HepG2 (cell line): Measurements from ENCODE around the gene SPINDOC. TPM values are rescaled to one million over a fixed set of nuclear protein-coding genes. Genes with fewer than 3 reads are reported as not detected.
A peak's percentile ranks its signal among the peaks of the same experiment; 100 is the strongest.

Experiments used
- ATF3 ChIP-seq: sonication (generic); formaldehyde crosslinking; IDR thresholded peaks from 2 replicates; pipeline ENCODE4 v1.4.0; 2020; ENCODE audit warnings: missing genetic modification reagents
- CAMTA2 ChIP-seq: sonication (generic); formaldehyde crosslinking; IDR thresholded peaks from 2 replicates; pipeline ENCODE4 v1.4.0; 2020; ENCODE audit warnings: mild to moderate bottlenecking, missing genetic modification reagents, borderline replicate concordance
- CEBPG ChIP-seq: IDR thresholded peaks from 2 replicates; pipeline ENCODE4 v1.6.1; 2016
- CENPX ChIP-seq: sonication (generic); formaldehyde crosslinking; IDR thresholded peaks from 2 replicates; pipeline ENCODE4 v1.9.0; 2021; ENCODE audit warnings: mild to moderate bottlenecking, missing genetic modification reagents, moderate library complexity
- ESRRA ChIP-seq: sonication (generic); formaldehyde crosslinking; IDR thresholded peaks from 2 replicates; pipeline ENCODE4 v1.5.1; 2020; ENCODE audit warnings: mild to moderate bottlenecking, low read depth, missing genetic modification reagents
- KDM2A ChIP-seq: sonication (generic); formaldehyde crosslinking; IDR thresholded peaks from 2 replicates; pipeline ENCODE4 v1.4.0; 2020; ENCODE audit warnings: low read depth, missing genetic modification reagents, borderline replicate concordance
- MAZ ChIP-seq, 2 experiments: sonication (generic) in 1 of 2; formaldehyde crosslinking in 1 of 2; IDR thresholded peaks; 2 replicates each; pipeline versions ENCODE4 v1.5.0 to v1.6.1; 2012 to 2020; ENCODE audit warnings: low read depth in 2 of 2, mild to moderate bottlenecking in 2 of 2, borderline replicate concordance in 1 of 2, improper control_type of control experiment in 1 of 2, low read length in 1 of 2, missing genetic modification reagents in 1 of 2, moderate library complexity in 1 of 2
- MTF1 ChIP-seq: sonication (generic); formaldehyde crosslinking; IDR thresholded peaks from 2 replicates; pipeline ENCODE4 v1.5.0; 2020; ENCODE audit warnings: missing genetic modification reagents
- SRF ChIP-seq: IDR thresholded peaks from 2 replicates; pipeline ENCODE4 v1.6.1; 2011; ENCODE audit warnings: mild to moderate bottlenecking, low read depth, low read length, moderate library complexity
- STAT6 ChIP-seq: sonication (generic); formaldehyde crosslinking; IDR thresholded peaks from 2 replicates; pipeline ENCODE4 v1.4.0; 2020; ENCODE audit warnings: missing genetic modification reagents, mild to moderate bottlenecking, borderline replicate concordance
- XRCC5 ChIP-seq: fragments of 200-400 bp; formaldehyde crosslinking; optimal IDR thresholded peaks from 2 replicates; pipeline ENCODE3; 2017; ENCODE audit warnings: mild to moderate bottlenecking, low read length
- ZBTB46 ChIP-seq: sonication (generic); formaldehyde crosslinking; IDR thresholded peaks from 2 replicates; pipeline ENCODE4 v1.4.0; 2020; ENCODE audit warnings: mild to moderate bottlenecking, missing genetic modification reagents, borderline replicate concordance
- ZNF251 ChIP-seq: sonication (generic); formaldehyde crosslinking; IDR thresholded peaks from 2 replicates; pipeline ENCODE4 v1.9.0; 2021; ENCODE audit warnings: mild to moderate bottlenecking, missing genetic modification reagents
- ZNF260 ChIP-seq: sonication (generic); formaldehyde crosslinking; IDR thresholded peaks from 2 replicates; pipeline ENCODE4 v1.4.0; 2020; ENCODE audit warnings: missing genetic modification reagents, low read depth, mild to moderate bottlenecking, borderline replicate concordance
- ZNF276 ChIP-seq: sonication (generic); formaldehyde crosslinking; IDR thresholded peaks from 2 replicates; pipeline ENCODE4 v1.4.0; 2020; ENCODE audit warnings: mild to moderate bottlenecking, low read depth, missing genetic modification reagents
- ZNF362 ChIP-seq: sonication (generic); formaldehyde crosslinking; IDR thresholded peaks from 2 replicates; pipeline ENCODE4 v1.4.0; 2020; ENCODE audit warnings: missing genetic modification reagents, mild to moderate bottlenecking, borderline replicate concordance
- ZNF367 ChIP-seq: sonication (generic); formaldehyde crosslinking; IDR thresholded peaks from 2 replicates; pipeline ENCODE4 v1.4.0; 2020; ENCODE audit warnings: missing genetic modification reagents, borderline replicate concordance
- ZNF432 ChIP-seq: sonication (generic); formaldehyde crosslinking; IDR thresholded peaks from 2 replicates; pipeline ENCODE4 v1.5.0; 2020; ENCODE audit warnings: missing genetic modification reagents, mild to moderate bottlenecking, borderline replicate concordance
- ZNF580 ChIP-seq: IDR thresholded peaks from 2 replicates; pipeline ENCODE4 v1.6.1; 2016; ENCODE audit warnings: low read depth, borderline replicate concordance
- ZNF782 ChIP-seq: sonication (generic); formaldehyde crosslinking; IDR thresholded peaks from 2 replicates; pipeline ENCODE4 v1.4.0; 2020; ENCODE audit warnings: missing genetic modification reagents, mild to moderate bottlenecking, borderline replicate concordance
- polyA plus RNA-seq, 8 experiments: library from polyadenylated mRNA; depleted of rRNA in 3 of 8; stranded (reverse) in 7 of 8; unstranded in 1 of 8; fragments of >200 nt; fragmentation: Illumina TruSeq in 4 of 8; extraction: Trizol in 4 of 8; gene quantifications; 2 replicates each; pipeline versions ENCODE4 v1.2.1 to v1.2.3, GENCODE V29; 2011 to 2016; ENCODE audit warnings: low read depth in 4 of 8, missing spikeins in 1 of 8, mixed read lengths in 1 of 8; ENCODE audit not compliant: insufficient read depth in 1 of 8
- total RNA-seq, 5 experiments: library from RNA; depleted of rRNA; stranded (reverse); fragments of >200 nt; fragmentation: Illumina TruSeq; extraction: Trizol; gene quantifications; 2 replicates each; pipeline ENCODE4 v1.2.3, GENCODE V29; 2016; ENCODE audit warnings: low read depth in 1 of 5

The SPINDOC gene
- total and polyA plus RNA-seq, 2 of the 13 experiments (the other 11 are each of a cell fraction or from before 2014, with no cell fraction given) = 21.4 to 29.9 TPM

GRCh38 chr11:63871962-63872799 is 58.9 kb downstream of the SPINDOC start (continued):
- no peak for TF ChIP-seq STAT6 (CRISPR knock-in tag)
- TF ChIP-seq ZNF432 = no peak
- TF ChIP-seq CENPX (CRISPR knock-in tag) = no peak
- no peak for TF ChIP-seq ZNF276 (CRISPR knock-in tag)
- no peak for TF ChIP-seq CAMTA2 (CRISPR knock-in tag)
- no peak for TF ChIP-seq MTF1 (CRISPR knock-in tag)
- TF ChIP-seq ZNF580 (CRISPR knock-in tag) = peak; percentile 86; the same call in 1 of the 2 replicates
- no peak for TF ChIP-seq ZNF782 (CRISPR knock-in tag)
- no peak for TF ChIP-seq ZNF260 (CRISPR knock-in tag)
- TF ChIP-seq ZBTB46 (CRISPR knock-in tag) = no peak
- peak; percentile 92 for TF ChIP-seq XRCC5
- TF ChIP-seq ZNF251 (CRISPR knock-in tag) = no peak
- TF ChIP-seq MAZ (IDR thresholded peaks at IDR 0.05; ENCODE audit: borderline replicate concordance, low read depth, low read length) = no peak
- TF ChIP-seq MAZ (CRISPR knock-in tag; IDR thresholded peaks at IDR 0.05; ENCODE audit: low read depth) = peak; percentile 83
- TF ChIP-seq KDM2A (CRISPR knock-in tag) = peak; percentile 65; the same call in 1 of the 2 replicates
- TF ChIP-seq ZNF367 = no peak
- TF ChIP-seq SRF = no peak
- no peak for TF ChIP-seq ZNF362 (CRISPR knock-in tag)
- TF ChIP-seq ATF3 (CRISPR knock-in tag) = no peak
- peak; percentile 100 for TF ChIP-seq CEBPG (CRISPR knock-in tag)
- TF ChIP-seq ESRRA (CRISPR knock-in tag) = peak; percentile 89
